Prostate gland (tissue), 2 donors: ENCODE measurements around the gene GPR42. TPM values are rescaled to one million over a fixed set of nuclear protein-coding genes. Genes with fewer than 3 reads are reported as not detected.

Experiments
- DNase-seq: peaks from one replicate; pipeline ENCODE4 v3.0.0-alpha.2; 2019; ENCODE audit warnings: low spot score
- H3K27ac ChIP-seq, 2 donors: fragments of 200-600 bp; sonication (generic); 2 replicates each; pipeline ENCODE4 v1.5.1; 2017 to 2019
- H3K27me3 ChIP-seq: fragments of 200-600 bp; sonication (generic); replicated peaks from 2 replicates; pipeline ENCODE4 v1.5.1; 2019; ENCODE audit not compliant: insufficient read depth
- H3K36me3 ChIP-seq, 2 donors: fragments of 200-600 bp; sonication (generic); 1 replicate in 1 of 2; 2 replicates in 1 of 2; pipeline versions ENCODE4 v1.5.1 to v1.8.1; 2017 to 2019
- H3K4me1 ChIP-seq: fragments of 200-600 bp; sonication (generic); replicated peaks from 2 replicates; pipeline ENCODE4 v1.5.1; 2019
- H3K4me3 ChIP-seq, 2 donors: fragments of 200-600 bp; sonication (generic); 2 replicates each; pipeline ENCODE4 v1.5.1; 2017 to 2019
- H3K9me3 ChIP-seq: fragments of 200-600 bp; sonication (generic); 2 replicates; pipeline ENCODE4 v1.5.1; 2017
- CTCF ChIP-seq, 4 experiments: fragments of 200-600 bp in 2 of 4; fragments of 450-650 bp in 2 of 4; sonication (generic) in 2 of 4; IDR thresholded peaks; 1 replicate in 3 of 4; 2 replicates in 1 of 4; pipeline ENCODE4 v1.5.1; 2016 to 2019; ENCODE audit warnings: antibody characterized with exemption in 4 of 4, mild to moderate bottlenecking in 2 of 4, moderate library complexity in 2 of 4
- POLR2A ChIP-seq: fragments of 450-650 bp; IDR thresholded peaks from one replicate; pipeline ENCODE4 v1.6.1; 2016; ENCODE audit warnings: antibody characterized with exemption, mild to moderate bottlenecking
- POLR2AphosphoS5 ChIP-seq: sonication (generic); formaldehyde crosslinking; IDR thresholded peaks from one replicate; pipeline ENCODE4 v1.6.1; 2017; ENCODE audit warnings: antibody characterized with exemption
- WGBS: methylation state at CpG from one replicate; pipeline ENCODE4 v1.1.5; 2018; 5-methylcytosine and 5-hydroxymethylcytosine counted together
- intact Hi-C: fragments of 100-400 bp; cut with DNase I; formaldehyde crosslinking; loops from one replicate; pipeline ENCODE4 v1.14.2; 2022
- total RNA-seq, 2 donors: library from RNA; depleted of rRNA; stranded (reverse); fragments of >200 nt; gene quantifications; one replicate each; pipeline ENCODE4 v1.1.0, GENCODE V29; 2016

The GPR42 gene
- total RNA-seq, 2 donors from 2014 or later, result not detected

GRCh38 chr19:35346193-35347052 is 24.4 kb upstream of the GPR42 start:
- 46% methylated on average over 28 of the region's 28 CpGs for WGBS
- peaks cover 3% of the 10 kb centered on the region for H3K27me3 ChIP-seq
- DNase-seq, result no peak

GRCh38 chr19:35347171-35347929 is 23.5 kb upstream of the GPR42 start, which contains the start of gene FFAR1:
TSS of gene FFAR1 (plus strand) at chr19:35347902. CDS start at chr19:35351552, 3,650 bp downstream.
- 47% methylated on average over 18 of the region's 18 CpGs for WGBS
- H3K27ac ChIP-seq, result no peak within 1 kb of the TSS
- intact Hi-C loops, result no loop called here

More at GRCh38 chr19:35346193-35347052, 24.4 kb upstream of the GPR42 start:
- Histone ChIP-seq H3K4me3 (no peak overlapping the region), H3K27ac (no peak overlapping the region), H3K4me1 (no peaks in the 10 kb centered on the region), H3K36me3 (no peaks in the 10 kb centered on the region), H3K9me3 (no peaks in the 10 kb centered on the region)
- intact Hi-C loops, result no loop called here
- no peak for TF ChIP-seq POLR2A
- TF ChIP-seq POLR2AphosphoS5, result no peak
- TF ChIP-seq CTCF (IDR thresholded peaks at IDR 0.05), result no peak

GRCh38 chr19:35347930-35348298 is 23.0 kb upstream of the GPR42 start:
- Histone ChIP-seq H3K4me1 (no peaks in the 10 kb centered on the region), H3K9me3 (no peaks in the 10 kb centered on the region), H3K36me3 (no peaks in the 10 kb centered on the region), H3K27ac (no peak overlapping the region), H3K4me3 (no peak overlapping the region), H3K27me3 (peaks cover 3% of the 10 kb centered on the region)
- intact Hi-C loops, result no loop called here
- no peak for DNase-seq
- WGBS, result 75% methylated on average over 7 of the region's 7 CpGs
- TF ChIP-seq POLR2A (no peak), CTCF (IDR thresholded peaks at IDR 0.05) (no peak), POLR2AphosphoS5 (no peak)

More at GRCh38 chr19:35347171-35347929, 23.5 kb upstream of the GPR42 start, which contains the start of gene FFAR1:
- no peak for DNase-seq
- H3K36me3 ChIP-seq, result no peaks in the 10 kb centered on the region
- H3K4me3 ChIP-seq, result no peak within 1 kb of the TSS
- H3K9me3 ChIP-seq, result no peaks in the 10 kb centered on the region
- TF ChIP-seq CTCF (IDR thresholded peaks at IDR 0.05) (no peak), POLR2AphosphoS5 (no peak), POLR2A (no peak)
- peaks cover 3% of the 10 kb centered on the region for H3K27me3 ChIP-seq
- H3K4me1 ChIP-seq, result no peaks in the 10 kb centered on the region

GRCh38 chr19:35348911-35349611 is 21.8 kb upstream of the GPR42 start:
- 82% methylated on average over 18 of the region's 18 CpGs for WGBS
- TF ChIP-seq POLR2AphosphoS5 (no peak), CTCF (IDR thresholded peaks at IDR 0.05) (no peak), POLR2A (no peak)
- Histone ChIP-seq H3K4me1 (no peaks in the 10 kb centered on the region), H3K4me3 (no peak overlapping the region), H3K36me3 (no peaks in the 10 kb centered on the region), H3K9me3 (no peaks in the 10 kb centered on the region), H3K27ac (no peak overlapping the region), H3K27me3 (peaks cover 3% of the 10 kb centered on the region)
- DNase-seq, result no peak
- intact Hi-C loops, result no loop called here
